RPMI7951 (cell line): ENCODE measurements around the gene MAB21L4. TPM values are rescaled to one million over a fixed set of nuclear protein-coding genes. Genes with fewer than 3 reads are reported as not detected.

Experiments
- DNase-seq: peaks from one replicate; pipeline ENCODE4 v3.0.0-alpha.2; 2012; ENCODE audit warnings: low read depth
- total RNA-seq: library from RNA; depleted of rRNA; stranded (reverse); fragments of >200 nt; shearing (Covaris generic); gene quantifications from 2 replicates; pipeline ENCODE4 v1.2.3, GENCODE V29; 2014; rRNA removed

Gene MAB21L4
- total RNA-seq: not detected in 2 replicates

GRCh38 chr2:240895656-240896388, at the start of gene MAB21L4:
TSS of gene MAB21L4 (minus strand) at chr2:240896156. CDS start at chr2:240895997, 159 bp downstream.
- DNase-seq: peak; percentile 28

- no peak for DNase-seq
Observed at GRCh38 chr2:240936106-240936505, 40.1 kb upstream of the MAB21L4 start.

- DNase-seq: no peak
Observed at GRCh38 chr2:240935103-240935876, 39.3 kb upstream of the MAB21L4 start.

- no peak for DNase-seq
Observed at GRCh38 chr2:240934701-240935102, 38.7 kb upstream of the MAB21L4 start.

GRCh38 chr2:240933966-240934700, 38.2 kb upstream of the MAB21L4 start:
- no peak for DNase-seq

GRCh38 chr2:240933048-240933965, 37.4 kb upstream of the MAB21L4 start:
- no peak for DNase-seq

- DNase-seq: no peak
Observed at GRCh38 chr2:240932724-240933047, 36.7 kb upstream of the MAB21L4 start.

- no peak for DNase-seq
Observed at GRCh38 chr2:240932001-240932723, 36.2 kb upstream of the MAB21L4 start.

- DNase-seq: no peak
Observed at GRCh38 chr2:240931319-240931949, 35.5 kb upstream of the MAB21L4 start.

- no peak for DNase-seq
Observed at GRCh38 chr2:240930631-240931318, 34.8 kb upstream of the MAB21L4 start.

- no peak for DNase-seq
Observed at GRCh38 chr2:240930096-240930630, 34.2 kb upstream of the MAB21L4 start.

- DNase-seq: no peak
Observed at GRCh38 chr2:240929364-240930095, 33.6 kb upstream of the MAB21L4 start.

- no peak for DNase-seq
Observed at GRCh38 chr2:240928476-240929363, 32.8 kb upstream of the MAB21L4 start.

GRCh38 chr2:240927390-240927781, 31.4 kb upstream of the MAB21L4 start:
- DNase-seq: no peak

GRCh38 chr2:240926516-240927389, 30.8 kb upstream of the MAB21L4 start:
- peak; percentile 68 for DNase-seq
